Amygdala (tissue), 56 donors: ENCODE results near the gene CACNA1C.
"Not testable (repeated sequence)": the region's sequence is repeated elsewhere in the genome, so short reads cannot be mapped to it uniquely, and the experiment has no call there.

Experiments used
- DNase-seq, 56 donors: peaks; one replicate each; lab custom pipeline; 2025; lab: John Stamatoyannopoulos, UW

The CACNA1C gene

GRCh38 chr12:2070440-2071045 is 17.8 kb downstream of the CACNA1C start:
- DNase-seq, result no peak

- no peak for DNase-seq
Measured at GRCh38 chr12:2074792-2075191, 22.0 kb downstream of the CACNA1C start.

GRCh38 chr12:2075508-2076195 is 22.9 kb downstream of the CACNA1C start:
- no peak for DNase-seq

GRCh38 chr12:2076196-2076570 is 23.4 kb downstream of the CACNA1C start:
- no peak for DNase-seq

- no peak for DNase-seq
Measured at GRCh38 chr12:2076728-2077127, 23.9 kb downstream of the CACNA1C start.

GRCh38 chr12:2080604-2081003 is 27.8 kb downstream of the CACNA1C start:
- DNase-seq, result no peak

GRCh38 chr12:2082321-2082720 is 29.5 kb downstream of the CACNA1C start:
- DNase-seq, result peak in 2 of 56 donors; percentile 7 to 10

- no peak for DNase-seq
Measured at GRCh38 chr12:2083008-2083407, 30.2 kb downstream of the CACNA1C start.

GRCh38 chr12:2083561-2083960 is 30.8 kb downstream of the CACNA1C start:
- no peak for DNase-seq

GRCh38 chr12:2084553-2085296 is 31.9 kb downstream of the CACNA1C start:
- no peak for DNase-seq

- DNase-seq, result no peak
Measured at GRCh38 chr12:2092354-2092753, 39.6 kb downstream of the CACNA1C start.

- DNase-seq, result no peak
Measured at GRCh38 chr12:2092890-2093289, 40.1 kb downstream of the CACNA1C start.

- DNase-seq, result no peak
Measured at GRCh38 chr12:2094597-2094996, 41.8 kb downstream of the CACNA1C start.

GRCh38 chr12:2095878-2096277 is 43.1 kb downstream of the CACNA1C start:
- DNase-seq, result no peak

GRCh38 chr12:2097617-2098016 is 44.8 kb downstream of the CACNA1C start:
- no peak for DNase-seq

GRCh38 chr12:2098852-2099251 is 46.1 kb downstream of the CACNA1C start:
- no peak for DNase-seq

GRCh38 chr12:2099595-2099994 is 46.8 kb downstream of the CACNA1C start:
- DNase-seq, result no peak

GRCh38 chr12:2101359-2101758 is 48.6 kb downstream of the CACNA1C start:
- no peak for DNase-seq

- no peak for DNase-seq
Measured at GRCh38 chr12:2101771-2102170, 49.0 kb downstream of the CACNA1C start.

- not testable (repeated sequence) for DNase-seq
Measured at GRCh38 chr12:2102736-2103135, 49.9 kb downstream of the CACNA1C start.

- DNase-seq, result not testable (repeated sequence)
Measured at GRCh38 chr12:2105387-2105786, 52.6 kb downstream of the CACNA1C start.

- DNase-seq, result no peak
Measured at GRCh38 chr12:2108166-2108565, 55.4 kb downstream of the CACNA1C start.
